Activated CD4-positive, alpha-beta memory T cell treated with anti-CD3 and anti-CD28 coated beads for 36 hours (primary cell): ENCODE results near the gene ARID1B. TPM values are rescaled to one million over a fixed set of nuclear protein-coding genes. Genes with fewer than 3 reads are reported as not detected.

ENCODE experiments used
- CTCF ChIA-PET: fragments of 350-600 bp; sonication (Branson Sonifier 250); formaldehyde crosslinking; loops from one replicate; lab custom pipeline; 2021; ENCODE audit warnings: antibody characterized with exemption, inconsistent platforms; lab: Charles Lee
- POLR2A ChIA-PET: fragments of 350-600 bp; sonication (Branson Sonifier 250); formaldehyde crosslinking; loops from one replicate; lab custom pipeline; 2021; ENCODE audit warnings: antibody characterized with exemption; lab: Charles Lee
- DNase-seq: peaks from one replicate; pipeline ENCODE4 v3.0.0-alpha.2; 2020
- H3K27ac Mint-ChIP-seq: one replicate; pipeline ENCODE4 v1.8.0; 2021; ENCODE audit warnings: mixed read lengths
- H3K27me3 Mint-ChIP-seq: one replicate; pipeline ENCODE4 v1.8.0; 2021; ENCODE audit warnings: mixed read lengths
- H3K36me3 Mint-ChIP-seq: one replicate; pipeline ENCODE4 v1.8.0; 2021; ENCODE audit warnings: mixed read lengths
- H3K4me1 Mint-ChIP-seq: one replicate; pipeline ENCODE4 v1.8.0; 2021; ENCODE audit warnings: low read depth, mixed read lengths
- H3K4me3 Mint-ChIP-seq: one replicate; pipeline ENCODE4 v1.8.0; 2021; ENCODE audit warnings: mild to moderate bottlenecking, mixed read lengths
- H3K9me3 Mint-ChIP-seq: one replicate; pipeline ENCODE4 v1.8.0; 2021; ENCODE audit warnings: mixed read lengths
- intact Hi-C: fragments of 100-400 bp; cut with micrococcal nuclease; formaldehyde crosslinking; loops from one replicate; pipeline ENCODE4 v1.15.1; 2023
- total RNA-seq, 2 experiments: library from RNA; stranded (reverse); gene quantifications; one replicate each; pipeline ENCODE4 v1.2.3, GENCODE V29; 2021

ARID1B gene
- total RNA-seq, 2 experiments from 2014 or later = 39.0 to 41.5 TPM

- CTCF ChIA-PET = interaction anchor here (0.6 kb wide), 1 partner anchor 129 kb away, joined by 3 read pairs; no protein-coding TSS in a partner anchor
- peaks cover 7% of the 10 kb centered on the region for H3K36me3 Mint-ChIP-seq
These were observed 6.8 kb downstream of the ARID1B start for GRCh38 chr6:156783958-156784357.

GRCh38 chr6:156786652-156787051 lies 9.5 kb downstream of the ARID1B start:
- ChIA-PET POLR2A (interaction anchor here (1.3 kb wide), 1 partner anchor 14 kb away, joined by 3 read pairs; no protein-coding TSS in a partner anchor), CTCF (no interaction called here)
- peaks cover 7% of the 10 kb centered on the region for H3K36me3 Mint-ChIP-seq
- H3K27ac Mint-ChIP-seq = no peak overlapping the region
- no peaks in the 10 kb centered on the region for H3K27me3 Mint-ChIP-seq
- DNase-seq = no peak
- intact Hi-C loops = loop anchor here (10.0 kb wide), 1 partner anchor 488 kb away; no protein-coding TSS in a partner anchor
- no peaks in the 10 kb centered on the region for H3K9me3 Mint-ChIP-seq
- H3K4me3 Mint-ChIP-seq = no peak overlapping the region
- H3K4me1 Mint-ChIP-seq = peaks cover 79% of the 10 kb centered on the region

More at GRCh38 chr6:156783958-156784357, 6.8 kb downstream of the ARID1B start:
- Mint-ChIP-seq H3K9me3 (no peaks in the 10 kb centered on the region), H3K27ac (no peak overlapping the region), H3K4me3 (no peak overlapping the region), H3K27me3 (no peaks in the 10 kb centered on the region), H3K4me1 (peaks cover 56% of the 10 kb centered on the region)
- DNase-seq = no peak
- POLR2A ChIA-PET = no interaction called here
- intact Hi-C loops = loop anchor here (5.0 to 10.0 kb wide), 2 partner anchors 387 to 491 kb away; no protein-coding TSS in a partner anchor

GRCh38 chr6:156787569-156788492 lies 10.7 kb downstream of the ARID1B start:
- no peak overlapping the region for H3K27ac Mint-ChIP-seq
- CTCF ChIA-PET = interaction anchor here (1.3 kb wide), 1 partner anchor 145 kb away, joined by 3 read pairs; no protein-coding TSS in a partner anchor
- intact Hi-C loops = loop anchor here (10.0 kb wide), 1 partner anchor 487 kb away; no protein-coding TSS in a partner anchor
- no peaks in the 10 kb centered on the region for H3K27me3 Mint-ChIP-seq
- no peak for DNase-seq
- H3K4me1 Mint-ChIP-seq = peaks cover 87% of the 10 kb centered on the region
- no peaks in the 10 kb centered on the region for H3K9me3 Mint-ChIP-seq
- POLR2A ChIA-PET = interaction anchor here (2.6 kb wide), 1 partner anchor 8 kb away, joined by 8 read pairs; no protein-coding TSS in a partner anchor
- peaks cover 7% of the 10 kb centered on the region for H3K36me3 Mint-ChIP-seq
- H3K4me3 Mint-ChIP-seq = no peak overlapping the region

- DNase-seq = no peak
- ChIA-PET POLR2A (interaction anchor here (2.6 kb wide), 1 partner anchor 10 kb away, joined by 8 read pairs; no protein-coding TSS in a partner anchor), CTCF (interaction anchor here (1.6 kb wide), 1 partner anchor 9 kb away, joined by 7 read pairs; no protein-coding TSS in a partner anchor)
- Mint-ChIP-seq H3K27ac (no peak overlapping the region), H3K4me3 (no peak overlapping the region), H3K36me3 (peaks cover 5% of the 10 kb centered on the region), H3K4me1 (peaks cover 83% of the 10 kb centered on the region), H3K27me3 (no peaks in the 10 kb centered on the region), H3K9me3 (no peaks in the 10 kb centered on the region)
- intact Hi-C loops = loop anchor here (10.0 kb wide), 1 partner anchor 485 kb away; no protein-coding TSS in a partner anchor
These were observed 12.1 kb downstream of the ARID1B start for GRCh38 chr6:156789081-156789943.

- Mint-ChIP-seq H3K27me3 (no peaks in the 10 kb centered on the region), H3K9me3 (no peaks in the 10 kb centered on the region), H3K4me3 (no peak overlapping the region), H3K36me3 (no peaks in the 10 kb centered on the region), H3K4me1 (peaks cover 86% of the 10 kb centered on the region), H3K27ac (peak overlapping the region; percentile 36)
- DNase-seq = no peak
- CTCF ChIA-PET = interaction anchor here (1.0 kb wide), 1 partner anchor 15 kb away, joined by 3 read pairs; no protein-coding TSS in a partner anchor
- POLR2A ChIA-PET = interaction anchor here (1.1 to 2.0 kb wide), 3 partner anchors 11 to 231 kb away, joined by 3 to 9 read pairs (median 3); partner anchors contain the start of gene ARID1B
- intact Hi-C loops = loop anchor here (2.0 kb wide), 1 partner anchor 66 kb away; no protein-coding TSS in a partner anchor
These were observed 13.6 kb downstream of the ARID1B start for GRCh38 chr6:156790711-156791319.

- no peak for DNase-seq
- H3K36me3 Mint-ChIP-seq = no peaks in the 10 kb centered on the region
- peaks cover 88% of the 10 kb centered on the region for H3K4me1 Mint-ChIP-seq
- H3K9me3 Mint-ChIP-seq = no peaks in the 10 kb centered on the region
- ChIA-PET POLR2A (interaction anchor here (1.1 to 2.0 kb wide), 3 partner anchors 12 to 230 kb away, joined by 3 to 9 read pairs (median 3); partner anchors contain the start of gene ARID1B), CTCF (interaction anchor here (1.0 to 1.4 kb wide), 2 partner anchors 11 to 15 kb away, joined by 3 read pairs; no protein-coding TSS in a partner anchor)
- H3K27me3 Mint-ChIP-seq = no peaks in the 10 kb centered on the region
- intact Hi-C loops = loop anchor here (2.0 kb wide), 1 partner anchor 65 kb away; no protein-coding TSS in a partner anchor
- H3K27ac Mint-ChIP-seq = peak overlapping the region; percentile 36
- peak overlapping the region; percentile 26 for H3K4me3 Mint-ChIP-seq
These were observed 14.2 kb downstream of the ARID1B start for GRCh38 chr6:156791320-156791850.

- no peaks in the 10 kb centered on the region for H3K36me3 Mint-ChIP-seq
- H3K27me3 Mint-ChIP-seq = no peaks in the 10 kb centered on the region
- POLR2A ChIA-PET = interaction anchor here (0.7 kb wide), 1 partner anchor 13 kb away, joined by 3 read pairs; no protein-coding TSS in a partner anchor
- no peak for DNase-seq
- H3K27ac Mint-ChIP-seq = no peak overlapping the region
- H3K9me3 Mint-ChIP-seq = no peaks in the 10 kb centered on the region
- peaks cover 87% of the 10 kb centered on the region for H3K4me1 Mint-ChIP-seq
- CTCF ChIA-PET = no interaction called here
- no peak overlapping the region for H3K4me3 Mint-ChIP-seq
- intact Hi-C loops = no loop called here
These were observed 16.0 kb downstream of the ARID1B start for GRCh38 chr6:156793200-156793599.

- intact Hi-C loops = loop anchor here (2.0 kb wide), 1 partner anchor 14 kb away; no protein-coding TSS in a partner anchor
- H3K4me3 Mint-ChIP-seq = peak overlapping the region; percentile 30
- CTCF ChIA-PET = interaction anchor here (1.1 kb wide), 1 partner anchor 252 kb away, joined by 3 read pairs; no protein-coding TSS in a partner anchor
These were observed 17.6 kb downstream of the ARID1B start for GRCh38 chr6:156794546-156795354.

GRCh38 chr6:156795825-156796224 lies 18.6 kb downstream of the ARID1B start:
- Mint-ChIP-seq H3K4me3 (peak overlapping the region; percentile 2), H3K9me3 (no peaks in the 10 kb centered on the region), H3K27me3 (no peaks in the 10 kb centered on the region), H3K36me3 (no peaks in the 10 kb centered on the region), H3K4me1 (peaks cover 71% of the 10 kb centered on the region), H3K27ac (no peak overlapping the region)
- intact Hi-C loops = loop anchor here (2.0 kb wide), 1 partner anchor 13 kb away; no protein-coding TSS in a partner anchor
- ChIA-PET POLR2A (interaction anchor here (2.2 kb wide), 1 partner anchor 16 kb away, joined by 7 read pairs; no protein-coding TSS in a partner anchor), CTCF (interaction anchor here (1.1 kb wide), 1 partner anchor 9 kb away, joined by 3 read pairs; no protein-coding TSS in a partner anchor)
- DNase-seq = no peak

More at GRCh38 chr6:156794546-156795354, 17.6 kb downstream of the ARID1B start:
- Mint-ChIP-seq H3K9me3 (no peaks in the 10 kb centered on the region), H3K4me1 (peaks cover 79% of the 10 kb centered on the region), H3K27me3 (no peaks in the 10 kb centered on the region), H3K27ac (peak overlapping the region; percentile 67), H3K36me3 (no peaks in the 10 kb centered on the region)
- DNase-seq = peak; percentile 51
- POLR2A ChIA-PET = interaction anchor here (1.0 kb wide), 1 partner anchor 14 kb away, joined by 4 read pairs; no protein-coding TSS in a partner anchor
